Jurkat, Clone E6-1 (cell line): ENCODE measurements around the gene EVL.
A peak's percentile ranks its signal among the peaks of the same experiment; 100 is the strongest.

Experiments used
- DNase-seq: peaks from one replicate; pipeline ENCODE4 v3.0.0-alpha.2; 2011; ENCODE audit warnings: low read depth, low spot score
- H3K4me3 ChIP-seq: 2 replicates; pipeline ENCODE4 v1.5.1; 2011; ENCODE audit warnings: mild to moderate bottlenecking, low read length, control low read depth, moderate library complexity

The EVL gene

GRCh38 chr14:100104006-100104352, 38.8 kb downstream of the EVL start:
- H3K4me3 ChIP-seq: no peak overlapping the region
- DNase-seq: no peak

- DNase-seq: no peak
- H3K4me3 ChIP-seq: no peak overlapping the region
Observed at GRCh38 chr14:100104523-100105300, 39.5 kb downstream of the EVL start.

- DNase-seq: no peak
- no peak overlapping the region for H3K4me3 ChIP-seq
Observed at GRCh38 chr14:100105357-100106169, 40.3 kb downstream of the EVL start.

GRCh38 chr14:100106250-100107112, 41.3 kb downstream of the EVL start:
- no peak for DNase-seq
- H3K4me3 ChIP-seq: no peak overlapping the region

- H3K4me3 ChIP-seq: no peak overlapping the region
- DNase-seq: no peak
Observed at GRCh38 chr14:100107236-100107635, 42.0 kb downstream of the EVL start.

GRCh38 chr14:100108042-100108825, 43.0 kb downstream of the EVL start:
- DNase-seq: peak; percentile 72
- no peak overlapping the region for H3K4me3 ChIP-seq

GRCh38 chr14:100108840-100109593, 43.8 kb downstream of the EVL start:
- no peak for DNase-seq
- no peak overlapping the region for H3K4me3 ChIP-seq

- no peak overlapping the region for H3K4me3 ChIP-seq
- no peak for DNase-seq
Observed at GRCh38 chr14:100109594-100109955, 44.4 kb downstream of the EVL start.

- H3K4me3 ChIP-seq: no peak overlapping the region
- DNase-seq: no peak
Observed at GRCh38 chr14:100110816-100111215, 45.6 kb downstream of the EVL start.

GRCh38 chr14:100111931-100112704, 46.9 kb downstream of the EVL start:
- DNase-seq: no peak
- no peak overlapping the region for H3K4me3 ChIP-seq

GRCh38 chr14:100114109-100114765, 49.0 kb downstream of the EVL start:
- no peak for DNase-seq
- no peak overlapping the region for H3K4me3 ChIP-seq

- DNase-seq: no peak
- H3K4me3 ChIP-seq: no peak overlapping the region
Observed at GRCh38 chr14:100115236-100115635, 50.0 kb downstream of the EVL start.

GRCh38 chr14:100115726-100116125, 50.5 kb downstream of the EVL start:
- H3K4me3 ChIP-seq: no peak overlapping the region
- DNase-seq: no peak

- no peak overlapping the region for H3K4me3 ChIP-seq
- no peak for DNase-seq
Observed at GRCh38 chr14:100116134-100116533, 50.9 kb downstream of the EVL start.

- H3K4me3 ChIP-seq: no peak overlapping the region
- DNase-seq: no peak
Observed at GRCh38 chr14:100117026-100117425, 51.8 kb downstream of the EVL start.

GRCh38 chr14:100117633-100118395, 52.6 kb downstream of the EVL start:
- DNase-seq: no peak
- no peak overlapping the region for H3K4me3 ChIP-seq
